Adrenal gland (tissue), 5 donors: ENCODE results near the gene OTOF.

Experiments used
- POLR2A ChIP-seq, 2 donors: fragments of 450-650 bp; IDR thresholded peaks; one replicate each; pipeline ENCODE4 v1.6.1; 2017; ENCODE audit warnings: antibody characterized with exemption in 2 of 2, mild to moderate bottlenecking in 2 of 2, moderate library complexity in 1 of 2
- TF ChIP-seq, protein P1 (sequence below), 6 experiments: fragments of 450-650 bp in 4 of 6; fragments of 200-600 bp in 2 of 6; sonication (generic) in 1 of 6; IDR thresholded peaks; 1 replicate in 5 of 6; 2 replicates in 1 of 6; pipeline versions ENCODE4 v1.5.1 to v1.8.0; 2016 to 2021; ENCODE audit warnings: antibody characterized with exemption in 6 of 6, mild to moderate bottlenecking in 2 of 6, moderate library complexity in 1 of 6
- donor health status: DM: no; HTN: no; CAD: no.

DNA sequence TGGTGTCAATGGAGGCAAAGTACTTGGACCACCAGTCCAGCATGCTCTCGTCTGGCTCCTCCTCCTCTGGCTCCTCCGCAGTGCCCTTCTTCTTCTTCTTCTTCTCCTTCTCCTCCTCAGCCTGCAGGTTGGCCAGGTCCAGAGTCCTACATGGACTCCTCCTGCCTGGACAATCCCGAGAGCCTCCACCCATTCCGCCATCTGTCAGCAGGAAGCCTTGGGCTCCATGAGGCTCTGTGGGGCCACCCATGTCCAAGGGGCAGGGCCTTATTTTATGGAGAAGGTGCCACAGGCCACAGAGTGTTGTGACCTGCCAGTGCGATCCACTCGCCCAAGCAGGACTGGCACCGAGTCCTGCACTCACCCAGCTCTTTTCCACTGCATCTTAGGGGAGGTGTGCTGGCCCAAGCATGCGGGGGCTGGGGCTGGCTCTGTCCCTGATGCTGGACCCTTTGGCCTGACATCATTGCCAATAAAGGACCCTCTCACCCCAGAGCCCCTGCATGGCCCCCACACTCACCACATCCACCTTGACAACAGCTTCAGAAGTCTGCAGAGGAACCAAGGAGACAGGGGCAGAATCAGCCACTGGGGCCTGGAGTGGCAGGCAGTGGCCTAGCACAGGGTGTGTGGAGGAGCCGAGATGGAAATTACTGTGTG lies 7.2 kb downstream of the OTOF start:
- TF ChIP-seq, protein P1, sequence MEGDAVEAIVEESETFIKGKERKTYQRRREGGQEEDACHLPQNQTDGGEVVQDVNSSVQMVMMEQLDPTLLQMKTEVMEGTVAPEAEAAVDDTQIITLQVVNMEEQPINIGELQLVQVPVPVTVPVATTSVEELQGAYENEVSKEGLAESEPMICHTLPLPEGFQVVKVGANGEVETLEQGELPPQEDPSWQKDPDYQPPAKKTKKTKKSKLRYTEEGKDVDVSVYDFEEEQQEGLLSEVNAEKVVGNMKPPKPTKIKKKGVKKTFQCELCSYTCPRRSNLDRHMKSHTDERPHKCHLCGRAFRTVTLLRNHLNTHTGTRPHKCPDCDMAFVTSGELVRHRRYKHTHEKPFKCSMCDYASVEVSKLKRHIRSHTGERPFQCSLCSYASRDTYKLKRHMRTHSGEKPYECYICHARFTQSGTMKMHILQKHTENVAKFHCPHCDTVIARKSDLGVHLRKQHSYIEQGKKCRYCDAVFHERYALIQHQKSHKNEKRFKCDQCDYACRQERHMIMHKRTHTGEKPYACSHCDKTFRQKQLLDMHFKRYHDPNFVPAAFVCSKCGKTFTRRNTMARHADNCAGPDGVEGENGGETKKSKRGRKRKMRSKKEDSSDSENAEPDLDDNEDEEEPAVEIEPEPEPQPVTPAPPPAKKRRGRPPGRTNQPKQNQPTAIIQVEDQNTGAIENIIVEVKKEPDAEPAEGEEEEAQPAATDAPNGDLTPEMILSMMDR (IDR thresholded peaks at IDR 0.05): no peak
- TF ChIP-seq POLR2A (IDR thresholded peaks at IDR 0.05): no peak
